Measurements from ENCODE around the gene ZNF189.
A peak's percentile ranks its signal among the peaks of the same experiment; 100 is the strongest.

ZNF189 gene

GRCh38 chr9:101453776-101454570 lies 55.3 kb downstream of the ZNF189 start:
- H3K27ac ChIP-seq (ENCODE audit: low read depth, low read length): no peak overlapping the region
- no peak overlapping the region for H3K4me3 ChIP-seq (ENCODE audit: low read length)
- no peaks in the 10 kb centered on the region for H4K20me1 ChIP-seq (ENCODE audit: control insufficient read depth, insufficient read depth, low read depth, low read length)
- H3F3A ChIP-seq (ENCODE audit: control insufficient read depth, insufficient read depth): 0 out of 2 replicates have a peak, but pooled peaks cover 4% of the 10 kb centered on the region
- peaks cover 6% of the 10 kb centered on the region for H3K4me1 ChIP-seq (ENCODE audit: control insufficient read depth, low read length)
- H3K4me2 ChIP-seq (ENCODE audit: low read length): no peak overlapping the region
- no peaks in the 10 kb centered on the region for H3K9me2 ChIP-seq (replicated peaks; ENCODE audit: control insufficient read depth, low read length)
- no peaks in the 10 kb centered on the region for H3K79me2 ChIP-seq (ENCODE audit: control insufficient read depth, low read length)
- peaks cover 8% of the 10 kb centered on the region for H3K9me3 ChIP-seq (ENCODE audit: control insufficient read depth, insufficient read depth, low read length)
- TF ChIP-seq CTCF (IDR thresholded peaks at IDR 0.05; ENCODE audit: low read depth, low read length, poor library complexity, severe bottlenecking): no peak
- TF ChIP-seq EZH2phosphoT487 (IDR thresholded peaks at IDR 0.05; ENCODE audit: borderline replicate concordance, low read length): no peak
- peaks cover 7% of the 10 kb centered on the region; the same call in 1 of the 2 replicates for H3K27me3 ChIP-seq (ENCODE audit: control insufficient read depth, low read length)
- H3K36me3 ChIP-seq (ENCODE audit: control insufficient read depth, low read length): no peaks in the 10 kb centered on the region

- no peaks in the 10 kb centered on the region for H4K20me1 ChIP-seq (ENCODE audit: control insufficient read depth, insufficient read depth, low read depth, low read length)
- no peak overlapping the region for H3K4me2 ChIP-seq (ENCODE audit: low read length)
- no peaks in the 10 kb centered on the region for H3K36me3 ChIP-seq (ENCODE audit: control insufficient read depth, low read length)
- H3K9me3 ChIP-seq (ENCODE audit: control insufficient read depth, insufficient read depth, low read length): peaks cover 8% of the 10 kb centered on the region
- no peak for TF ChIP-seq EZH2phosphoT487 (IDR thresholded peaks at IDR 0.05; ENCODE audit: borderline replicate concordance, low read length)
- TF ChIP-seq CTCF (IDR thresholded peaks at IDR 0.05; ENCODE audit: low read depth, low read length, poor library complexity, severe bottlenecking): no peak
- H3K27me3 ChIP-seq (ENCODE audit: control insufficient read depth, low read length): no peaks in the 10 kb centered on the region
- H3K27ac ChIP-seq (ENCODE audit: low read depth, low read length): no peak overlapping the region
- no peaks in the 10 kb centered on the region for H3K9me2 ChIP-seq (replicated peaks; ENCODE audit: control insufficient read depth, low read length)
- H3K79me2 ChIP-seq (ENCODE audit: control insufficient read depth, low read length): no peaks in the 10 kb centered on the region
- no peaks in the 10 kb centered on the region for H3F3A ChIP-seq (ENCODE audit: control insufficient read depth, insufficient read depth)
- no peaks in the 10 kb centered on the region for H3K4me1 ChIP-seq (ENCODE audit: control insufficient read depth, low read length)
- no peak overlapping the region for H3K4me3 ChIP-seq (ENCODE audit: low read length)
Observed at GRCh38 chr9:101455656-101456240, 57.1 kb downstream of the ZNF189 start.

GRCh38 chr9:101457003-101457402 lies 58.4 kb downstream of the ZNF189 start:
- Histone ChIP-seq H3K4me1 (ENCODE audit: control insufficient read depth, low read length) (no peaks in the 10 kb centered on the region), H3K27ac (ENCODE audit: low read depth, low read length) (no peak overlapping the region), H3K9me2 (replicated peaks; ENCODE audit: control insufficient read depth, low read length) (no peaks in the 10 kb centered on the region), H3K4me3 (ENCODE audit: low read length) (no peak overlapping the region), H3K9me3 (ENCODE audit: control insufficient read depth, insufficient read depth, low read length) (peaks cover 8% of the 10 kb centered on the region), H3F3A (ENCODE audit: control insufficient read depth, insufficient read depth) (no peaks in the 10 kb centered on the region), H3K79me2 (ENCODE audit: control insufficient read depth, low read length) (no peaks in the 10 kb centered on the region), H3K4me2 (ENCODE audit: low read length) (no peak overlapping the region), H3K27me3 (ENCODE audit: control insufficient read depth, low read length) (no peaks in the 10 kb centered on the region), H4K20me1 (ENCODE audit: control insufficient read depth, insufficient read depth, low read depth, low read length) (no peaks in the 10 kb centered on the region), H3K36me3 (ENCODE audit: control insufficient read depth, low read length) (no peaks in the 10 kb centered on the region)
- no peak for TF ChIP-seq EZH2phosphoT487 (IDR thresholded peaks at IDR 0.05; ENCODE audit: borderline replicate concordance, low read length)
- peak; percentile 33 for TF ChIP-seq CTCF (IDR thresholded peaks at IDR 0.05; ENCODE audit: low read depth, low read length, poor library complexity, severe bottlenecking)

All from DOHH2 (cell line).